GM12872 (cell line): Measurements from ENCODE around the gene ACTN2.

Source experiments
- CTCF ChIP-seq: IDR thresholded peaks from 3 replicates; pipeline ENCODE4 v1.5.1; 2011; ENCODE audit warnings: low read depth, mild to moderate bottlenecking, low read length, moderate library complexity; ENCODE audit not compliant: insufficient read depth

Gene ACTN2

GRCh38 chr1:236774926-236775325 is 88.6 kb downstream of the ACTN2 start:
- TF ChIP-seq CTCF = peak; percentile 28; the same call in 1 of the 3 replicates

GRCh38 chr1:236779312-236779711 is 93.0 kb downstream of the ACTN2 start:
- TF ChIP-seq CTCF = no peak

- TF ChIP-seq CTCF = no peak
Measured at GRCh38 chr1:236785477-236785876, 99.2 kb downstream of the ACTN2 start.

GRCh38 chr1:236786453-236786852 is 100.2 kb downstream of the ACTN2 start:
- TF ChIP-seq CTCF = no peak

- TF ChIP-seq CTCF = no peak
Measured at GRCh38 chr1:236794585-236795034, 108.3 kb downstream of the ACTN2 start.

- no peak for TF ChIP-seq CTCF
Measured at GRCh38 chr1:236795035-236795756, 108.9 kb downstream of the ACTN2 start, which contains the start of gene MTR. Gene MTR, plus strand, starts transcription at chr1:236795292. Its CDS starts 412 bp downstream, at chr1:236795704.

- no peak for TF ChIP-seq CTCF
Measured at GRCh38 chr1:236795757-236796667, 109.7 kb downstream of the ACTN2 start.
